OCI-LY1 (cell line): Measurements from ENCODE around the gene STK32B.

Source experiments
- H2AFZ ChIP-seq: fragments of 200-600 bp; sonication (generic), shearing (Covaris generic); 2 replicates; pipeline ENCODE4 v1.6.0; 2014; ENCODE audit warnings: antibody characterized with exemption, mild to moderate bottlenecking, low read length
- H3F3A ChIP-seq: fragments of 200-600 bp; sonication (generic), shearing (Covaris generic); 2 replicates; pipeline ENCODE4 v1.6.0; 2014; ENCODE audit warnings: mild to moderate bottlenecking, antibody characterized with exemption, low read length, moderate library complexity; ENCODE audit not compliant: insufficient read depth
- H3K27ac ChIP-seq: fragments of 200-600 bp; sonication (generic); 2 replicates; pipeline ENCODE4 v1.5.1; 2014; ENCODE audit warnings: low read length, mixed run types, mild to moderate bottlenecking, low read depth; ENCODE audit not compliant: poor library complexity, severe bottlenecking
- H3K27me3 ChIP-seq: fragments of 200-600 bp; sonication (generic); 2 replicates; pipeline ENCODE4 v1.6.0; 2014; ENCODE audit warnings: antibody characterized with exemption, mild to moderate bottlenecking, low read length, moderate library complexity; ENCODE audit not compliant: insufficient read depth
- H3K36me3 ChIP-seq: fragments of 200-600 bp; sonication (generic); 2 replicates; pipeline ENCODE4 v1.6.1; 2014; ENCODE audit warnings: mild to moderate bottlenecking, antibody characterized with exemption, low read length, moderate library complexity, mixed read lengths; ENCODE audit not compliant: insufficient read depth
- H3K4me1 ChIP-seq: fragments of 200-600 bp; sonication (generic); 2 replicates; pipeline ENCODE4 v1.5.1; 2014; ENCODE audit warnings: mild to moderate bottlenecking, low read length, moderate library complexity; ENCODE audit not compliant: insufficient read depth, severe bottlenecking
- H3K4me2 ChIP-seq: fragments of 200-600 bp; sonication (generic), shearing (Covaris generic); 2 replicates; pipeline ENCODE4 v1.6.1; 2014; ENCODE audit warnings: low read length
- H3K4me3 ChIP-seq: fragments of 200-600 bp; sonication (generic); 2 replicates; pipeline ENCODE4 v1.5.1; 2014; ENCODE audit warnings: low read length, low read depth, mild to moderate bottlenecking, mixed read lengths; ENCODE audit not compliant: poor library complexity, severe bottlenecking
- H3K79me2 ChIP-seq: fragments of 200-600 bp; shearing (Covaris generic); 2 replicates; pipeline ENCODE4 v1.6.1; 2016; ENCODE audit warnings: mixed run types, low read length, mixed read lengths; ENCODE audit not compliant: insufficient read depth
- H3K9ac ChIP-seq: fragments of 200-600 bp; sonication (generic), shearing (Covaris generic); 2 replicates; pipeline ENCODE4 v1.6.1; 2014; ENCODE audit warnings: mild to moderate bottlenecking, low read length, mixed read lengths
- H3K9me2 ChIP-seq: fragments of 200-600 bp; sonication (generic), shearing (Covaris generic); 2 replicates; pipeline ENCODE4 v1.6.1; 2014; ENCODE audit warnings: low read depth, mild to moderate bottlenecking, low read length, mixed read lengths
- H3K9me3 ChIP-seq: fragments of 200-600 bp; shearing (Covaris generic); 2 replicates; pipeline ENCODE4 v1.6.1; 2014; ENCODE audit warnings: low read length, mixed read lengths
- H4K20me1 ChIP-seq: fragments of 200-600 bp; sonication (generic), shearing (Covaris generic); 2 replicates; pipeline ENCODE4 v1.6.0; 2016; ENCODE audit warnings: mild to moderate bottlenecking, low read length; ENCODE audit not compliant: insufficient read depth
- EZH2 ChIP-seq: fragments of 200-600 bp; sonication (generic), shearing (Covaris generic); IDR thresholded peaks from 2 replicates; pipeline ENCODE4 v1.8.0; 2017; ENCODE audit warnings: borderline replicate concordance, mixed run types, mild to moderate bottlenecking, antibody characterized with exemption, low read length, moderate library complexity, mixed read lengths
- TF ChIP-seq, protein P1 (sequence below): fragments of 200-600 bp; sonication (generic), shearing (Covaris generic); IDR thresholded peaks from 2 replicates; pipeline ENCODE4 v1.5.1; 2017; ENCODE audit warnings: mild to moderate bottlenecking, antibody characterized with exemption, low read length, moderate library complexity, mixed read lengths

Gene STK32B

GRCh38 chr4:5043579-5043978, 7.7 kb upstream of the STK32B start:
- Histone ChIP-seq H3K79me2 (no peaks in the 10 kb centered on the region), H2AFZ (no peak overlapping the region), H3F3A (no peaks in the 10 kb centered on the region), H3K9ac (no peak overlapping the region), H4K20me1 (no peaks in the 10 kb centered on the region), H3K36me3 (no peaks in the 10 kb centered on the region), H3K9me3 (no peaks in the 10 kb centered on the region), H3K4me1 (no peaks in the 10 kb centered on the region), H3K4me3 (no peak overlapping the region), H3K27me3 (no peaks in the 10 kb centered on the region), H3K9me2 (no peaks in the 10 kb centered on the region), H3K27ac (no peak overlapping the region), H3K4me2 (no peak overlapping the region)
- no peak for TF ChIP-seq EZH2
- TF ChIP-seq, protein P1, sequence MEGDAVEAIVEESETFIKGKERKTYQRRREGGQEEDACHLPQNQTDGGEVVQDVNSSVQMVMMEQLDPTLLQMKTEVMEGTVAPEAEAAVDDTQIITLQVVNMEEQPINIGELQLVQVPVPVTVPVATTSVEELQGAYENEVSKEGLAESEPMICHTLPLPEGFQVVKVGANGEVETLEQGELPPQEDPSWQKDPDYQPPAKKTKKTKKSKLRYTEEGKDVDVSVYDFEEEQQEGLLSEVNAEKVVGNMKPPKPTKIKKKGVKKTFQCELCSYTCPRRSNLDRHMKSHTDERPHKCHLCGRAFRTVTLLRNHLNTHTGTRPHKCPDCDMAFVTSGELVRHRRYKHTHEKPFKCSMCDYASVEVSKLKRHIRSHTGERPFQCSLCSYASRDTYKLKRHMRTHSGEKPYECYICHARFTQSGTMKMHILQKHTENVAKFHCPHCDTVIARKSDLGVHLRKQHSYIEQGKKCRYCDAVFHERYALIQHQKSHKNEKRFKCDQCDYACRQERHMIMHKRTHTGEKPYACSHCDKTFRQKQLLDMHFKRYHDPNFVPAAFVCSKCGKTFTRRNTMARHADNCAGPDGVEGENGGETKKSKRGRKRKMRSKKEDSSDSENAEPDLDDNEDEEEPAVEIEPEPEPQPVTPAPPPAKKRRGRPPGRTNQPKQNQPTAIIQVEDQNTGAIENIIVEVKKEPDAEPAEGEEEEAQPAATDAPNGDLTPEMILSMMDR = no peak

- Histone ChIP-seq H3K27me3 (no peaks in the 10 kb centered on the region), H3F3A (no peaks in the 10 kb centered on the region), H3K27ac (no peak overlapping the region), H3K9ac (no peak overlapping the region), H3K4me1 (no peaks in the 10 kb centered on the region), H3K36me3 (no peaks in the 10 kb centered on the region), H4K20me1 (no peaks in the 10 kb centered on the region), H3K9me3 (no peaks in the 10 kb centered on the region), H3K79me2 (no peaks in the 10 kb centered on the region), H2AFZ (no peak overlapping the region), H3K4me2 (no peak overlapping the region), H3K9me2 (no peaks in the 10 kb centered on the region), H3K4me3 (no peak overlapping the region)
- no peak for TF ChIP-seq EZH2
- TF ChIP-seq, protein P1 = no peak
Observed at GRCh38 chr4:5044341-5044740, 6.9 kb upstream of the STK32B start.

DNA sequence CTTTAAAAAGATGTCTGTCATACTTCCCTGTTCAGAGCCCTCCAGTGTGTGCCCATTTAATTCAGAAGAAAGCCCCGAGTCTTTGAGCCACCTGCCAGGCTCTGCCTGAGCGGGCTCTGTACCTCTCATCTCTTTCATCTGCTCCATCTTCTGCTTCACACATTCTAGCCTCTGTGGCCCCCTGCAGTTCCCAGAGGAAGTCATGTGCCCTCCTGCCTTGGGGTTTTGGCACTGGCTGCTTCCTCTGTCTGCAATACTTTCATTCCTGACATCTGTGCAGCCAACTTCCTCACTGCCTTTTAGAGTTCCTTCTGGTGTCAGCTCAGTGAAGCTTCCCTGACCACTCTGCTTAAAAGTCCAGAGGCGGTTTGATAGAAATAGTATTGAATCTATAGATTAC, 6.2 kb upstream of the STK32B start:
- Histone ChIP-seq H3K4me2 (no peak overlapping the region), H3K27ac (no peak overlapping the region), H3K9ac (no peak overlapping the region), H3K36me3 (no peaks in the 10 kb centered on the region), H3F3A (no peaks in the 10 kb centered on the region), H3K9me2 (no peaks in the 10 kb centered on the region), H3K9me3 (no peaks in the 10 kb centered on the region), H3K4me1 (no peaks in the 10 kb centered on the region), H3K4me3 (no peak overlapping the region), H3K79me2 (no peaks in the 10 kb centered on the region), H3K27me3 (no peaks in the 10 kb centered on the region), H4K20me1 (no peaks in the 10 kb centered on the region), H2AFZ (no peak overlapping the region)
- no peak for TF ChIP-seq EZH2
- TF ChIP-seq, protein P1 = no peak
